ENCODE data around the gene PDE4C. TPM values are rescaled to one million over a fixed set of nuclear protein-coding genes. Genes with fewer than 3 reads are reported as not detected.
A peak's percentile ranks its signal among the peaks of the same experiment; 100 is the strongest.

PDE4C gene
- total and polyA plus RNA-seq, 9 of the 15 experiments (the other 6 are each of a cell fraction or from before 2014, with no cell fraction given), result 0.04 to 0.91 (median 0.20) TPM; not detected in 1

DNA sequence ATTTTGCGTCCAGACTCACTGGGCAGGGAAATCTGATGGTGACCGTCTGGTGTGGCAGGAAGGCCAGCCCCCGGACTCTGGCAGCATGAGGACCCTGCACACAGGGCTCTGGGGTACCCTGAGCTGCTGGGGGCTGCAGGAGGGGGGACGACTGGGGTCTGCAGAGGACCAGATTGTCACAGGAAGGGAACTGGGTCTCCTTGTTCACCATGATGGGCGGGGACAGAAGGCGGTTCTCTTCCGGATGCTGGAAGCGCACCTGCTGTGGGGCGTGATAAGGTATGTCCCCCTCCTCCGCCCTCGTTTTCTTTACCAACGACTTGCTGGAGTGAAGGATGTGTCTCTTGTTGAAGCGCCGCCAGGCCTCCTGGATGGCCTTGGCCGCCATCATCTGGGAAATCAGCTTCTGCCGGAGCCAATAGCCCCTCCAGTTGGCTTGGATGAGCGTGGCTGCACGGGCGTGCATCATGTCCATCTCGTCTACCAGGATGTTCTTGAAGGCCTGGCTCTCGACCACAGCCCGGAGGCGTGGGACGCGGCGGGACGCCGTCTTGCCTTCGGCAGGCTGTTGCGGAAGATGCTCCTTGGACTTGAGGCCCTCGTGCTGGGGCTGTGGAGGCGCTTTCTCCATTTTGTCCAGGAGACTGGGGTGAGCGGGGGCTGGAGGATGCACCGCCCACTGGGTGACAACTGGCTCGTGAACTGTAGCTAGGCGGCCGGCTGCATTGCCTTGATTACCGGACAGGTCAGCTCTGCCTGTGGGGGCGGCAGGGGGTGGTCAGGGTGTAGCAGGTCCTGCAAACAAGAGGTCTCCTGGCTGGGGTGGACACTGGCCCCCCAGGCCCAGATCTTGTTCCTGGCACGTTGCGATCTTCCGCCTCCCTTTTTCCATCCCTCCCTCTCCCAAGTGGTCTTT lies 40.8 kb upstream of the PDE4C start (continued):
- TF ChIP-seq, protein P1, sequence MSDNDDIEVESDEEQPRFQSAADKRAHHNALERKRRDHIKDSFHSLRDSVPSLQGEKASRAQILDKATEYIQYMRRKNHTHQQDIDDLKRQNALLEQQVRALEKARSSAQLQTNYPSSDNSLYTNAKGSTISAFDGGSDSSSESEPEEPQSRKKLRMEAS (CRISPR knock-in tag; IDR thresholded peaks at IDR 0.05), result peak; percentile 35; the same call in 1 of the 2 replicates
- TF ChIP-seq ZNF431 (CRISPR knock-in tag; IDR thresholded peaks at IDR 0.05), result no peak
- TF ChIP-seq RNF2 (IDR thresholded peaks at IDR 0.05), result no peak
- TF ChIP-seq RBM25 (IDR thresholded peaks at IDR 0.05; ENCODE audit: low read depth, low read length, severe bottlenecking), result no peak
- TF ChIP-seq ZEB2 (IDR thresholded peaks at IDR 0.05), result no peak
- TF ChIP-seq, protein P2, sequence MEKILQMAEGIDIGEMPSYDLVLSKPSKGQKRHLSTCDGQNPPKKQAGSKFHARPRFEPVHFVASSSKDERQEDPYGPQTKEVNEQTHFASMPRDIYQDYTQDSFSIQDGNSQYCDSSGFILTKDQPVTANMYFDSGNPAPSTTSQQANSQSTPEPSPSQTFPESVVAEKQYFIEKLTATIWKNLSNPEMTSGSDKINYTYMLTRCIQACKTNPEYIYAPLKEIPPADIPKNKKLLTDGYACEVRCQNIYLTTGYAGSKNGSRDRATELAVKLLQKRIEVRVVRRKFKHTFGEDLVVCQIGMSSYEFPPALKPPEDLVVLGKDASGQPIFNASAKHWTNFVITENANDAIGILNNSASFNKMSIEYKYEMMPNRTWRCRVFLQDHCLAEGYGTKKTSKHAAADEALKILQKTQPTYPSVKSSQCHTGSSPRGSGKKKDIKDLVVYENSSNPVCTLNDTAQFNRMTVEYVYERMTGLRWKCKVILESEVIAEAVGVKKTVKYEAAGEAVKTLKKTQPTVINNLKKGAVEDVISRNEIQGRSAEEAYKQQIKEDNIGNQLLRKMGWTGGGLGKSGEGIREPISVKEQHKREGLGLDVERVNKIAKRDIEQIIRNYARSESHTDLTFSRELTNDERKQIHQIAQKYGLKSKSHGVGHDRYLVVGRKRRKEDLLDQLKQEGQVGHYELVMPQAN (IDR thresholded peaks at IDR 0.05; ENCODE audit: borderline replicate concordance), result no peak
- TF ChIP-seq IFI16 (CRISPR knock-in tag; IDR thresholded peaks at IDR 0.05), result no peak
- no peak for TF ChIP-seq CHD1 (IDR thresholded peaks at IDR 0.05; ENCODE audit: low read length)
- TF ChIP-seq BCL6 (CRISPR knock-in tag; IDR thresholded peaks at IDR 0.05), result no peak
- TF ChIP-seq NR2C2 (CRISPR knock-in tag; IDR thresholded peaks at IDR 0.05), result no peak
- no peak for TF ChIP-seq NR2C2 (tag; IDR thresholded peaks at IDR 0.05)
- no peak for TF ChIP-seq BRD9 (IDR thresholded peaks at IDR 0.05; ENCODE audit: low read depth, partially characterized antibody)
- no peak for TF ChIP-seq FOXK2 (conservative IDR thresholded peaks at IDR 0.05 in 1 of 2, IDR thresholded peaks at IDR 0.05 in 1 of 2; ENCODE audit: low read depth in 2 of 2)
- TF ChIP-seq HDAC2 (IDR thresholded peaks at IDR 0.05), result no peak
- TF ChIP-seq HMG20B (CRISPR knock-in tag; IDR thresholded peaks at IDR 0.05), result no peak
- no peak for TF ChIP-seq NUFIP1 (IDR thresholded peaks at IDR 0.05; ENCODE audit: partially characterized antibody)
- TF ChIP-seq L3MBTL2 (IDR thresholded peaks at IDR 0.05), result peak; percentile 57; the same call in 1 of the 2 replicates
- peak; percentile 14; the same call in 1 of the 2 replicates for TF ChIP-seq MYC (IDR thresholded peaks at IDR 0.05; ENCODE audit: low read depth, low read length)
- no peak for TF ChIP-seq MYC (CRISPR knock-in tag; IDR thresholded peaks at IDR 0.05; ENCODE audit: borderline replicate concordance, low read depth)
- TF ChIP-seq, protein P3, sequence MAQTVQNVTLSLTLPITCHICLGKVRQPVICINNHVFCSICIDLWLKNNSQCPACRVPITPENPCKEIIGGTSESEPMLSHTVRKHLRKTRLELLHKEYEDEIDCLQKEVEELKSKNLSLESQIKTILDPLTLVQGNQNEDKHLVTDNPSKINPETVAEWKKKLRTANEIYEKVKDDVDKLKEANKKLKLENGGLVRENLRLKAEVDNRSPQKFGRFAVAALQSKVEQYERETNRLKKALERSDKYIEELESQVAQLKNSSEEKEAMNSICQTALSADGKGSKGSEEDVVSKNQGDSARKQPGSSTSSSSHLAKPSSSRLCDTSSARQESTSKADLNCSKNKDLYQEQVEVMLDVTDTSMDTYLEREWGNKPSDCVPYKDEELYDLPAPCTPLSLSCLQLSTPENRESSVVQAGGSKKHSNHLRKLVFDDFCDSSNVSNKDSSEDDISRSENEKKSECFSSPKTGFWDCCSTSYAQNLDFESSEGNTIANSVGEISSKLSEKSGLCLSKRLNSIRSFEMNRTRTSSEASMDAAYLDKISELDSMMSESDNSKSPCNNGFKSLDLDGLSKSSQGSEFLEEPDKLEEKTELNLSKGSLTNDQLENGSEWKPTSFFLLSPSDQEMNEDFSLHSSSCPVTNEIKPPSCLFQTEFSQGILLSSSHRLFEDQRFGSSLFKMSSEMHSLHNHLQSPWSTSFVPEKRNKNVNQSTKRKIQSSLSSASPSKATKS (CRISPR knock-in tag; IDR thresholded peaks at IDR 0.05), result no peak
- TF ChIP-seq, protein P4, sequence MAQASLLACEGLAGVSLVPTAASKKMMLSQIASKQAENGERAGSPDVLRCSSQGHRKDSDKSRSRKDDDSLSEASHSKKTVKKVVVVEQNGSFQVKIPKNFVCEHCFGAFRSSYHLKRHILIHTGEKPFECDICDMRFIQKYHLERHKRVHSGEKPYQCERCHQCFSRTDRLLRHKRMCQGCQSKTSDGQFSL (CRISPR knock-in tag; IDR thresholded peaks at IDR 0.05), result no peak
- TF ChIP-seq, protein P4 (tag; IDR thresholded peaks at IDR 0.05), result no peak
- no peak for TF ChIP-seq HSF4 (CRISPR knock-in tag; IDR thresholded peaks at IDR 0.05; ENCODE audit: borderline replicate concordance)
- TF ChIP-seq BRF1 (IDR thresholded peaks at IDR 0.05; ENCODE audit: borderline replicate concordance, extremely low read depth, insufficient read length), result no peak
